ENCODE measurements around the gene RBM48.

DNA sequence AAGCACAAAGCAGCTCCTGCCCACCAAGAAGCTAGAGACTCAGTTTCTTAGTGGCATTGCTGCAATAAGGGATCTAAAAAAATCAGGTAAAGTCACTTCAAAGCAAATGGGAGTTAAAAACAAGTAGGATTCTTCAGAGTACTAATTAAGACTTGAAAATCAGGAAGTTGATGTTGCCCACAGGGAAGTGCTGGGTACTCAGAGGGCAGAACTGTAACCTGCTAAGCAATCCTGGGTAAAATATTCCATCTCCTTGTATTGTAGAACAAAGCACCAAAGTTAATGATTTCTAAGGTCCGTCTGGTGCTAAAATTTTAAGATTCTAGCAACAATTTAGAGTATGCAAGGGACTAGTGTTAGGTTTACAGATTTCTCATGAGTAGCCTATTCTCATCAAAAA, 8.6 kb upstream of the RBM48 start:
- TF ChIP-seq, protein P1, sequence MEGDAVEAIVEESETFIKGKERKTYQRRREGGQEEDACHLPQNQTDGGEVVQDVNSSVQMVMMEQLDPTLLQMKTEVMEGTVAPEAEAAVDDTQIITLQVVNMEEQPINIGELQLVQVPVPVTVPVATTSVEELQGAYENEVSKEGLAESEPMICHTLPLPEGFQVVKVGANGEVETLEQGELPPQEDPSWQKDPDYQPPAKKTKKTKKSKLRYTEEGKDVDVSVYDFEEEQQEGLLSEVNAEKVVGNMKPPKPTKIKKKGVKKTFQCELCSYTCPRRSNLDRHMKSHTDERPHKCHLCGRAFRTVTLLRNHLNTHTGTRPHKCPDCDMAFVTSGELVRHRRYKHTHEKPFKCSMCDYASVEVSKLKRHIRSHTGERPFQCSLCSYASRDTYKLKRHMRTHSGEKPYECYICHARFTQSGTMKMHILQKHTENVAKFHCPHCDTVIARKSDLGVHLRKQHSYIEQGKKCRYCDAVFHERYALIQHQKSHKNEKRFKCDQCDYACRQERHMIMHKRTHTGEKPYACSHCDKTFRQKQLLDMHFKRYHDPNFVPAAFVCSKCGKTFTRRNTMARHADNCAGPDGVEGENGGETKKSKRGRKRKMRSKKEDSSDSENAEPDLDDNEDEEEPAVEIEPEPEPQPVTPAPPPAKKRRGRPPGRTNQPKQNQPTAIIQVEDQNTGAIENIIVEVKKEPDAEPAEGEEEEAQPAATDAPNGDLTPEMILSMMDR (IDR thresholded peaks at IDR 0.05): no peak
- TF ChIP-seq EZH2 (IDR thresholded peaks at IDR 0.05; ENCODE audit: borderline replicate concordance, insufficient read depth, low read depth, low read length, poor library complexity, severe bottlenecking): no peak
